ENCODE results near the gene CATSPERD.

The CATSPERD gene

GRCh38 chr19:5789351-5789761 is 68.9 kb downstream of the CATSPERD start:
- DNase-seq: no peak

- no peak for DNase-seq
Measured at GRCh38 chr19:5789886-5790558, 69.6 kb downstream of the CATSPERD start.

- peak; percentile 98 for DNase-seq
Measured at GRCh38 chr19:5790559-5791520, 70.4 kb downstream of the CATSPERD start, which contains the start of gene DUS3L. DUS3L (minus strand) TSS chr19:5791163; CDS start chr19:5791141, 22 bp downstream.

- no peak for DNase-seq
Measured at GRCh38 chr19:5792224-5792623, 71.8 kb downstream of the CATSPERD start.

- DNase-seq: no peak
Measured at GRCh38 chr19:5793188-5793587, 72.8 kb downstream of the CATSPERD start.

GRCh38 chr19:5795382-5795919 is 75.0 kb downstream of the CATSPERD start:
- DNase-seq: no peak

- no peak for DNase-seq
Measured at GRCh38 chr19:5798244-5798643, 77.8 kb downstream of the CATSPERD start.

GRCh38 chr19:5799247-5800241 is 79.1 kb downstream of the CATSPERD start:
- peak; percentile 98 for DNase-seq

- DNase-seq: no peak
Measured at GRCh38 chr19:5800361-5801270, 80.2 kb downstream of the CATSPERD start.

- peak; percentile 79 for DNase-seq
Measured at GRCh38 chr19:5801796-5802619, 81.6 kb downstream of the CATSPERD start.

- no peak for DNase-seq
Measured at GRCh38 chr19:5803441-5803751, 83.0 kb downstream of the CATSPERD start.

- DNase-seq: peak; percentile 89
Measured at GRCh38 chr19:5803752-5804515, 83.5 kb downstream of the CATSPERD start.

- no peak for DNase-seq
Measured at GRCh38 chr19:5804516-5805461, 84.4 kb downstream of the CATSPERD start, which contains the start of gene NRTN. NRTN (plus strand) TSS chr19:5805067; CDS start chr19:5824166, 19,099 bp downstream.

GRCh38 chr19:5805462-5806132 is 85.2 kb downstream of the CATSPERD start:
- DNase-seq: peak; percentile 54

GRCh38 chr19:5806133-5806489 is 85.7 kb downstream of the CATSPERD start:
- DNase-seq: no peak

GRCh38 chr19:5806905-5807304 is 86.5 kb downstream of the CATSPERD start:
- no peak for DNase-seq

- no peak for DNase-seq
Measured at GRCh38 chr19:5808120-5808816, 87.8 kb downstream of the CATSPERD start.

All from hematopoietic multipotent progenitor cell treated with erythropoietin and hydrocortisone succinate and interleukin-3 and kit ligand, for 8 days (in vitro differentiated cells).